IMR-90 (cell line): ENCODE results near the gene KRTAP4-9. TPM values are rescaled to one million over a fixed set of nuclear protein-coding genes. Genes with fewer than 3 reads are reported as not detected.
A peak's percentile ranks its signal among the peaks of the same experiment; 100 is the strongest.
"Not testable (repeated sequence)": the region's sequence is repeated elsewhere in the genome, so short reads cannot be mapped to it uniquely, and the experiment has no call there.

Source experiments
- ATAC-seq: fragments of 200-7000 bp; cut with Tn5 transposase; 2 replicates; pipeline ENCODE4 v1.9.1; 2020; ENCODE audit warnings: low read depth, mild to moderate bottlenecking, moderate library complexity
- BruUV-seq: library from RNA; stranded (reverse); fragments of 400-500 nt; replicated peaks from 2 replicates; lab custom pipeline; 2021; lab: Mats Ljungman, UMichigan
- CTCF ChIA-PET: fragments of 300-600 bp; formaldehyde crosslinking; extraction: SDS; loops from one replicate; lab custom pipeline; 2021; ENCODE audit warnings: antibody characterized with exemption; lab: Yijun Ruan, JAX
- POLR2A ChIA-PET: fragments of 300-600 bp; sonication (Branson Sonifier 250); formaldehyde crosslinking; loops from one replicate; lab custom pipeline; 2022; ENCODE audit warnings: antibody characterized with exemption; ENCODE audit not compliant: unreplicated experiment; lab: Charles Lee
- DNase-seq: peaks from one replicate; pipeline ENCODE4 v3.0.0; 2013
- H2AFZ ChIP-seq: replicated peaks from 2 replicates; pipeline ENCODE3; 2013; ENCODE audit warnings: low read length, mild to moderate bottlenecking; ENCODE audit not compliant: poor library complexity
- H2AK5ac ChIP-seq: 2 replicates; pipeline ENCODE4 v1.6.1; 2013; ENCODE audit warnings: low read depth, low read length, inconsistent platforms
- H2AK9ac ChIP-seq: replicated peaks from 2 replicates; pipeline ENCODE3; 2013; ENCODE audit warnings: mild to moderate bottlenecking, low read depth, low read length, moderate library complexity; ENCODE audit not compliant: poor library complexity
- H2BK120ac ChIP-seq: 2 replicates; pipeline ENCODE4 v1.6.1; 2013; ENCODE audit warnings: low read depth, low read length, inconsistent platforms
- H2BK15ac ChIP-seq: 3 replicates; pipeline ENCODE4 v1.6.1; 2013; ENCODE audit warnings: low read depth, low read length, inconsistent platforms
- H2BK20ac ChIP-seq: 2 replicates; pipeline ENCODE4 v1.6.1; 2013; ENCODE audit warnings: low read depth, mild to moderate bottlenecking, inconsistent platforms, low read length, moderate library complexity
- H2BK5ac ChIP-seq: 2 replicates; pipeline ENCODE4 v1.6.1; 2013; ENCODE audit warnings: mild to moderate bottlenecking, low read depth, low read length, inconsistent platforms; ENCODE audit not compliant: poor library complexity, severe bottlenecking
- H3K14ac ChIP-seq: replicated peaks from 2 replicates; pipeline ENCODE4 v1.6.1; 2013; ENCODE audit warnings: low read depth, low read length, inconsistent platforms
- H3K18ac ChIP-seq: 2 replicates; pipeline ENCODE4 v1.6.1; 2013; ENCODE audit warnings: low read depth, low read length, control low read depth
- H3K23ac ChIP-seq: 2 replicates; pipeline ENCODE4 v1.6.1; 2013; ENCODE audit warnings: low read depth, low read length, inconsistent platforms
- H3K27ac ChIP-seq: 2 replicates; pipeline ENCODE4 v1.5.1; 2013; ENCODE audit warnings: mild to moderate bottlenecking, control low read depth, low read length; ENCODE audit not compliant: insufficient read depth
- H3K27me3 ChIP-seq: 2 replicates; pipeline ENCODE4 v1.6.1; 2013; ENCODE audit warnings: low read length; ENCODE audit not compliant: control insufficient read depth, insufficient read depth
- H3K36me3 ChIP-seq: 2 replicates; pipeline ENCODE4 v1.6.1; 2013; ENCODE audit warnings: low read length, mixed read lengths; ENCODE audit not compliant: control insufficient read depth, insufficient read depth
- H3K4ac ChIP-seq: 2 replicates; pipeline ENCODE4 v1.6.1; 2013; ENCODE audit warnings: low read depth, low read length, inconsistent platforms
- H3K4me1 ChIP-seq: 2 replicates; pipeline ENCODE4 v1.6.1; 2013; ENCODE audit warnings: low read length, mixed read lengths; ENCODE audit not compliant: control insufficient read depth, insufficient read depth
- H3K4me2 ChIP-seq: 2 replicates; pipeline ENCODE4 v1.6.1; 2013; ENCODE audit warnings: low read depth, mild to moderate bottlenecking, control low read depth, low read length, moderate library complexity
- H3K4me3 ChIP-seq: 2 replicates; pipeline ENCODE4 v1.5.1; 2013; ENCODE audit warnings: low read depth, mild to moderate bottlenecking, control low read depth, low read length, moderate library complexity; ENCODE audit not compliant: insufficient read depth
- H3K56ac ChIP-seq: 2 replicates; pipeline ENCODE4 v1.6.1; 2013; ENCODE audit warnings: low read length, inconsistent platforms; ENCODE audit not compliant: insufficient read depth; ENCODE audit errors: extremely low read depth
- H3K79me1 ChIP-seq, 2 experiments: 2 replicates each; pipeline ENCODE4 v1.6.1; 2013; ENCODE audit warnings: low read length in 2 of 2, inconsistent platforms in 1 of 2, low read depth in 1 of 2
- H3K9ac ChIP-seq: 2 replicates; pipeline ENCODE4 v1.6.1; 2013; ENCODE audit warnings: low read depth, low read length, control low read depth
- H3K9me1 ChIP-seq: 2 replicates; pipeline ENCODE4 v1.6.1; 2013; ENCODE audit warnings: low read length, inconsistent platforms; ENCODE audit not compliant: insufficient read depth
- H3K9me3 ChIP-seq: 2 replicates; pipeline ENCODE4 v1.6.1; 2013; ENCODE audit warnings: low read length; ENCODE audit not compliant: control insufficient read depth, insufficient read depth
- H4K20me1 ChIP-seq: 2 replicates; pipeline ENCODE4 v1.6.1; 2013; ENCODE audit warnings: low read length, inconsistent platforms; ENCODE audit not compliant: insufficient read depth
- H4K5ac ChIP-seq: 2 replicates; pipeline ENCODE4 v1.6.1; 2013; ENCODE audit warnings: mild to moderate bottlenecking, low read depth, low read length, control low read depth
- H4K8ac ChIP-seq, 2 experiments: 2 replicates each; pipeline ENCODE4 v1.6.1; 2013; ENCODE audit warnings: low read depth in 2 of 2, low read length in 2 of 2, control low read depth in 1 of 2, inconsistent platforms in 1 of 2
- H4K91ac ChIP-seq: 2 replicates; pipeline ENCODE4 v1.6.1; 2013; ENCODE audit warnings: low read depth, low read length, inconsistent platforms; ENCODE audit not compliant: insufficient read depth
- CEBPB ChIP-seq: IDR thresholded peaks from 2 replicates; pipeline ENCODE4 v1.6.1; 2012; ENCODE audit warnings: low read depth, low read length, improper control_type of control experiment
- FOS ChIP-seq: fragments of 150-350 bp; IDR thresholded peaks from 2 replicates; pipeline ENCODE4 v1.6.1; 2016; ENCODE audit warnings: low read depth, low read length
- WGBS, 2 experiments: methylation state at CpG; one replicate each; pipeline versions ENCODE4 v1.1.5 to v1.1.7; 2013; ENCODE audit warnings: missing lambda C conversion rate in 2 of 2; ENCODE audit not compliant: insufficient read length in 1 of 2; ENCODE audit errors: extremely low coverage in 2 of 2; 5-methylcytosine and 5-hydroxymethylcytosine counted together
- dilution Hi-C: fragments of 300-500 bp; cut with HindIII; formaldehyde crosslinking; loops from one replicate; pipeline ENCODE4 v1.14.3; 2018; ENCODE audit warnings: low sequenced_read_pairs; ENCODE audit not compliant: unreplicated experiment
- in situ Hi-C: fragments of 300-500 bp; cut with MboI; formaldehyde crosslinking; loops from 3 replicates; pipeline ENCODE4 v1.14.3; 2019; ENCODE audit warnings: low sequenced_read_pairs, inconsistent platforms, mixed read lengths
- intact Hi-C: fragments of 100-400 bp; cut with micrococcal nuclease; formaldehyde crosslinking; loops from 2 replicates; pipeline ENCODE4 v1.10.0; 2022
- polyA plus RNA-seq, 3 experiments: library from polyadenylated mRNA; depleted of rRNA; stranded (reverse); fragments of >200 nt; gene quantifications; 2 replicates each; pipeline ENCODE4 v1.2.3, GENCODE V29; 2012; ENCODE audit warnings: low replicate concordance in 1 of 3
- total RNA-seq: library from RNA; depleted of rRNA; stranded (reverse); fragments of >200 nt; gene quantifications from 2 replicates; pipeline ENCODE4 v1.2.3, GENCODE V29; 2012

The KRTAP4-9 gene
- total and polyA plus RNA-seq, 2 of the 4 experiments (the other 2 are of a cell fraction), result 0.24 TPM; not detected in 1

DNA sequence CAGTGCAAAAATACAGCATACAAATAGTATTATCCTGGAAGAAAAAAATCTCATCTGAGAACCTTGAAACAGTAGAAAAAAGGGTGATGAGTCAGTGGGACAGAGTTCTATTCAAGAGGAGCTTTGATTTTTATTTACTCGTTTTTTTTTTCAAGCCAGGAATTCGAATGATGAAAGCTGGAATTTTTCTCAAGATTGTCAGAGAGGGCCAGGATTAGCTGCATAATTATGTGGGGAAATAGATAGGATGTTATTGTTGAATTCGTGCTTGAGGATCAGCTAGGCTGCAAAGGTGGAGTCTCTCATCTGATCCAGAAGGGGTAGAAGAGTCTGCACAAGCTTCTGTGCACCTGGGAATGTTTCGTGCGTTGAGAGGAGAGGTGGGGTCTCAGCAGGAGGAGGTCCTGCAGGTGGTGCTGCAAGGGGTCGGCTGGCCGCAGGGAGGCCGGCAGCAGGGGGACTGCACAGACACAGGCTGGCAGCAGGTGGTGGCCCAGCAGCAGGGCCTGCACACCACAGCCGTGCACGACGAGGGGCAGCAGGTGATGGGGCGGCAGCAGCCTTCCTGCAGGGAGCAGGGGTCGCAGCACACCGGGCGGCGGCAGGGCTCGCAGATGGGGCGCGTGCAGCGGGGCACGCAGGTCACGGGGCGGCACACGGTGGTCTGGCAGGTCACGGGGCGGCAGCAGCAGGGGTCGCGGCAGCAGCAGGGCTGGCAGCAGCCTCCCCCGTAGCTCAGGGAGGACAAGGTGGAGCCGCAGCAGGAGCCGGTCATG is 45.7 kb upstream of the KRTAP4-9 start:
- H2AK9ac ChIP-seq, H2AFZ ChIP-seq, H3K27me3 ChIP-seq, dilution Hi-C loops, H4K20me1 ChIP-seq, in situ Hi-C loops, H3K4me3 ChIP-seq, H3K79me1 ChIP-seq, H3K36me3 ChIP-seq, H3K9me1 ChIP-seq, H3K9me3 ChIP-seq: not testable (repeated sequence)
- TF ChIP-seq FOS (0 out of 2 replicates have a peak, but pooled peaks have one; percentile 47), CEBPB (peak; percentile 74)
- POLR2A ChIA-PET, result interaction anchor here (0.6 to 3.0 kb wide), 3 partner anchors 11 to 510 kb away, joined by 3 to 12 read pairs (median 5); no protein-coding TSS in a partner anchor
- peak overlapping the region; percentile 55; the same call in 1 of the 2 replicates for H3K9ac ChIP-seq
- peak overlapping the region; percentile 91; the same call in 1 of the 2 replicates for H4K5ac ChIP-seq
- H2BK15ac ChIP-seq, result peak overlapping the region; percentile 25; the same call in 1 of the 3 replicates
- H3K14ac ChIP-seq, result peak overlapping the region; percentile 79; the same call in 1 of the 2 replicates
- 0% methylated on average over 1 of the region's 31 CpGs; no CpG with 5 or more reads in 1 of the 2 experiments for WGBS, 2 experiments
- peak overlapping the region; percentile 72 for H3K4me2 ChIP-seq
- ATAC-seq, result peak; percentile 35
- H4K8ac ChIP-seq, result peak overlapping the region; percentile 10 to 67
- peak overlapping the region; percentile 94 for H3K27ac ChIP-seq
- H4K91ac ChIP-seq, result peak overlapping the region; percentile 89
- peak overlapping the region; percentile 76 for H3K18ac ChIP-seq
- peak overlapping the region; percentile 98 for H2BK5ac ChIP-seq
- peak overlapping the region; percentile 93 for H3K4ac ChIP-seq
- peak overlapping the region; percentile 93 for H2AK5ac ChIP-seq
- peak overlapping the region; percentile 93; the same call in 1 of the 2 replicates for H3K23ac ChIP-seq
- peaks cover 16% of the 10 kb centered on the region for H3K4me1 ChIP-seq
- peak overlapping the region; percentile 98 for H2BK20ac ChIP-seq
- CTCF ChIA-PET, result interaction anchor here (0.7 to 2.1 kb wide), 2 partner anchors 254 to 263 kb away, joined by 3 to 7 read pairs; no protein-coding TSS in a partner anchor
- H2BK120ac ChIP-seq, result peak overlapping the region; percentile 99
- H3K56ac ChIP-seq, result peak overlapping the region; percentile 71; the same call in 1 of the 2 replicates
- intact Hi-C loops, result loop anchor here (2.0 to 5.0 kb wide), 6 partner anchors 102 to 588 kb away; no protein-coding TSS in a partner anchor
- BruUV-seq, result TSS peak; percentile 81
- DNase-seq, result peak; percentile 94
